HepG2 (cell line): Measurements from ENCODE around the gene ANKRD39. TPM values are rescaled to one million over a fixed set of nuclear protein-coding genes. Genes with fewer than 3 reads are reported as not detected.

Source experiments
- GTF3A ChIP-seq: sonication (generic); formaldehyde crosslinking; conservative IDR thresholded peaks from 2 replicates; pipeline ENCODE4 v1.4.0; 2020; ENCODE audit warnings: mild to moderate bottlenecking, missing genetic modification reagents
- HMG20A ChIP-seq: IDR thresholded peaks from 2 replicates; pipeline ENCODE4 v1.6.1; 2016; ENCODE audit warnings: borderline replicate concordance
- HMG20B ChIP-seq: conservative IDR thresholded peaks from 2 replicates; pipeline ENCODE4 v1.6.1; 2016; ENCODE audit warnings: missing genetic modification reagents, missing compliant biosample characterization
- HNF4G ChIP-seq, 2 experiments: sonication (generic) in 1 of 2; formaldehyde crosslinking in 1 of 2; IDR thresholded peaks; 2 replicates each; pipeline versions ENCODE4 v1.4.0 to v1.6.1; 2011 to 2020; ENCODE audit warnings: borderline replicate concordance in 2 of 2, low read depth in 2 of 2, mild to moderate bottlenecking in 2 of 2, low read length in 1 of 2, missing genetic modification reagents in 1 of 2, moderate library complexity in 1 of 2
- MIER3 ChIP-seq: IDR thresholded peaks from 2 replicates; pipeline ENCODE4 v1.6.1; 2016; ENCODE audit warnings: missing compliant biosample characterization, borderline replicate concordance
- MTA1 ChIP-seq: sonication (generic); formaldehyde crosslinking; IDR thresholded peaks from 2 replicates; pipeline ENCODE4 v1.4.0; 2020; ENCODE audit warnings: missing genetic modification reagents, mild to moderate bottlenecking, borderline replicate concordance
- TGIF2 ChIP-seq: IDR thresholded peaks from 2 replicates; pipeline ENCODE4 v1.6.1; 2016; ENCODE audit warnings: control low read depth, missing compliant biosample characterization
- ZNF263 ChIP-seq: sonication (generic); formaldehyde crosslinking; IDR thresholded peaks from 2 replicates; pipeline ENCODE4 v1.4.0; 2020; ENCODE audit warnings: missing genetic modification reagents
- ZNF598 ChIP-seq: sonication (generic); formaldehyde crosslinking; IDR thresholded peaks from 2 replicates; pipeline ENCODE4 v1.5.1; 2020; ENCODE audit warnings: mild to moderate bottlenecking, missing genetic modification reagents, borderline replicate concordance
- ZSCAN31 ChIP-seq: sonication (generic); formaldehyde crosslinking; IDR thresholded peaks from 2 replicates; pipeline ENCODE4 v1.5.0; 2020; ENCODE audit warnings: low read depth, mild to moderate bottlenecking, missing genetic modification reagents
- polyA plus RNA-seq, 8 experiments: library from polyadenylated mRNA; depleted of rRNA in 3 of 8; stranded (reverse) in 7 of 8; unstranded in 1 of 8; fragments of >200 nt; fragmentation: Illumina TruSeq in 4 of 8; extraction: Trizol in 4 of 8; gene quantifications; 2 replicates each; pipeline versions ENCODE4 v1.2.1 to v1.2.3, GENCODE V29; 2011 to 2016; ENCODE audit warnings: low read depth in 4 of 8, missing spikeins in 1 of 8, mixed read lengths in 1 of 8; ENCODE audit not compliant: insufficient read depth in 1 of 8
- total RNA-seq, 5 experiments: library from RNA; depleted of rRNA; stranded (reverse); fragments of >200 nt; fragmentation: Illumina TruSeq; extraction: Trizol; gene quantifications; 2 replicates each; pipeline ENCODE4 v1.2.3, GENCODE V29; 2016; ENCODE audit warnings: low read depth in 1 of 5
- TF ChIP-seq, protein P1 (sequence below), 2 experiments: fragments of 450-650 bp in 1 of 2; sonication (generic) in 1 of 2; formaldehyde crosslinking; IDR thresholded peaks; 2 replicates each; pipeline versions ENCODE4 v1.5.0 to v1.8.0; 2020 to 2022; ENCODE audit warnings: mild to moderate bottlenecking in 1 of 2, missing genetic modification reagents in 1 of 2
- TF ChIP-seq, protein P2 (sequence below): sonication (generic); formaldehyde crosslinking; IDR thresholded peaks from 2 replicates; pipeline ENCODE4 v1.5.0; 2020; ENCODE audit warnings: missing genetic modification reagents
- TF ChIP-seq, protein P3 (sequence below): sonication (generic); formaldehyde crosslinking; IDR thresholded peaks from 2 replicates; pipeline ENCODE4 v1.4.0; 2020; ENCODE audit warnings: missing genetic modification reagents
- TF ChIP-seq, protein P4 (sequence below), 2 experiments: sonication (generic) in 1 of 2; formaldehyde crosslinking in 1 of 2; IDR thresholded peaks; 2 replicates each; pipeline versions ENCODE4 v1.4.0 to v1.6.1; 2018 to 2020; ENCODE audit warnings: missing genetic modification reagents in 2 of 2, borderline replicate concordance in 1 of 2, low read depth in 1 of 2, mild to moderate bottlenecking in 1 of 2, missing biosample characterization in 1 of 2
- TF ChIP-seq, protein P5 (sequence below): IDR thresholded peaks from 2 replicates; pipeline ENCODE4 v1.6.1; 2016; ENCODE audit warnings: mild to moderate bottlenecking

ANKRD39 gene
- total and polyA plus RNA-seq, 2 of the 13 experiments (the other 11 are each of a cell fraction or from before 2014, with no cell fraction given): 23.2 to 24.8 TPM

DNA sequence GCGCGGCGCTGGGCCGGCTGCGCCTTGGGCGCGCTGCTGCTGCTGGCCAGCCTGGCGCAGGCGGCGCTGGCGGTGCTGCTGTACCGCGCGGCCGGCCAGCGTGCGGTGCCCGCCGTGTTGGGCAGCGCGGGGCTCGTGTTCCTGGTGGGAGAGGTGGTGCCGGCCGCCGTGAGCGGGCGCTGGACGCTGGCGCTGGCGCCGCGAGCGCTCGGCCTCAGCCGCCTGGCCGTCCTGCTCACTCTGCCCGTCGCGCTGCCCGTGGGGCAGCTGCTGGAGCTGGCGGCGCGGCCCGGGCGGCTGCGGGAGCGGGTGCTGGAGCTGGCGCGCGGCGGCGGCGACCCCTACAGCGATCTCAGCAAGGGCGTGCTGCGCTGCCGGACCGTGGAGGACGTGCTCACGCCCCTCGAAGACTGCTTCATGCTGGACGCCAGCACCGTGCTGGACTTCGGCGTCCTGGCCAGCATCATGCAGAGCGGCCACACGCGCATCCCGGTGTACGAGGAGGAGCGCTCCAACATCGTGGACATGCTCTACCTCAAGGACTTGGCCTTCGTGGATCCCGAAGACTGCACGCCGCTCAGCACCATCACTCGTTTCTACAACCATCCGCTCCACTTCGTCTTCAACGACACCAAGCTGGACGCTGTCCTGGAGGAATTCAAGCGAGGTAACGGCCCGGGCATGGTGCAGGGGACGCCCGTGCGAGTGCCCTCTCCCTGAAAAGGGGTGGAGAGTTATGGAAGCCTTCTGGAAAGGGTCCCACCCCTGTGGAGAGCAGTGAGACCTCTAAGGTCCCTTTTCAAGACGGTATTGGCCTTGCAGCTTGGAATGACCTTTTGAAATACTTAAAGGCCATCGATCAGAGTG, 40.7 kb downstream of the ANKRD39 start (continued):
- TF ChIP-seq, protein P1, sequence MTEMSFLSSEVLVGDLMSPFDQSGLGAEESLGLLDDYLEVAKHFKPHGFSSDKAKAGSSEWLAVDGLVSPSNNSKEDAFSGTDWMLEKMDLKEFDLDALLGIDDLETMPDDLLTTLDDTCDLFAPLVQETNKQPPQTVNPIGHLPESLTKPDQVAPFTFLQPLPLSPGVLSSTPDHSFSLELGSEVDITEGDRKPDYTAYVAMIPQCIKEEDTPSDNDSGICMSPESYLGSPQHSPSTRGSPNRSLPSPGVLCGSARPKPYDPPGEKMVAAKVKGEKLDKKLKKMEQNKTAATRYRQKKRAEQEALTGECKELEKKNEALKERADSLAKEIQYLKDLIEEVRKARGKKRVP (CRISPR knock-in tag; IDR thresholded peaks at IDR 0.05): no peak
- TF ChIP-seq HMG20A (no peak), MTA1 (peak; percentile 42; the same call in 1 of the 2 replicates), ZSCAN31 (CRISPR knock-in tag) (no peak), HNF4G (IDR thresholded peaks at IDR 0.05; ENCODE audit: borderline replicate concordance, low read depth, low read length) (no peak), HNF4G (CRISPR knock-in tag; IDR thresholded peaks at IDR 0.05; ENCODE audit: borderline replicate concordance, low read depth) (no peak), MIER3 (CRISPR knock-in tag) (0 out of 2 replicates have a peak, but pooled peaks have one; percentile 19), GTF3A (CRISPR knock-in tag) (no peak), ZNF263 (CRISPR knock-in tag) (peak; percentile 62), ZNF598 (CRISPR knock-in tag) (0 out of 2 replicates have a peak, but pooled peaks have one; percentile 17), TGIF2 (no peak), HMG20B (CRISPR knock-in tag) (no peak)
- TF ChIP-seq, protein P2, sequence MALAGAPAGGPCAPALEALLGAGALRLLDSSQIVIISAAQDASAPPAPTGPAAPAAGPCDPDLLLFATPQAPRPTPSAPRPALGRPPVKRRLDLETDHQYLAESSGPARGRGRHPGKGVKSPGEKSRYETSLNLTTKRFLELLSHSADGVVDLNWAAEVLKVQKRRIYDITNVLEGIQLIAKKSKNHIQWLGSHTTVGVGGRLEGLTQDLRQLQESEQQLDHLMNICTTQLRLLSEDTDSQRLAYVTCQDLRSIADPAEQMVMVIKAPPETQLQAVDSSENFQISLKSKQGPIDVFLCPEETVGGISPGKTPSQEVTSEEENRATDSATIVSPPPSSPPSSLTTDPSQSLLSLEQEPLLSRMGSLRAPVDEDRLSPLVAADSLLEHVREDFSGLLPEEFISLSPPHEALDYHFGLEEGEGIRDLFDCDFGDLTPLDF: no peak
- TF ChIP-seq, protein P3, sequence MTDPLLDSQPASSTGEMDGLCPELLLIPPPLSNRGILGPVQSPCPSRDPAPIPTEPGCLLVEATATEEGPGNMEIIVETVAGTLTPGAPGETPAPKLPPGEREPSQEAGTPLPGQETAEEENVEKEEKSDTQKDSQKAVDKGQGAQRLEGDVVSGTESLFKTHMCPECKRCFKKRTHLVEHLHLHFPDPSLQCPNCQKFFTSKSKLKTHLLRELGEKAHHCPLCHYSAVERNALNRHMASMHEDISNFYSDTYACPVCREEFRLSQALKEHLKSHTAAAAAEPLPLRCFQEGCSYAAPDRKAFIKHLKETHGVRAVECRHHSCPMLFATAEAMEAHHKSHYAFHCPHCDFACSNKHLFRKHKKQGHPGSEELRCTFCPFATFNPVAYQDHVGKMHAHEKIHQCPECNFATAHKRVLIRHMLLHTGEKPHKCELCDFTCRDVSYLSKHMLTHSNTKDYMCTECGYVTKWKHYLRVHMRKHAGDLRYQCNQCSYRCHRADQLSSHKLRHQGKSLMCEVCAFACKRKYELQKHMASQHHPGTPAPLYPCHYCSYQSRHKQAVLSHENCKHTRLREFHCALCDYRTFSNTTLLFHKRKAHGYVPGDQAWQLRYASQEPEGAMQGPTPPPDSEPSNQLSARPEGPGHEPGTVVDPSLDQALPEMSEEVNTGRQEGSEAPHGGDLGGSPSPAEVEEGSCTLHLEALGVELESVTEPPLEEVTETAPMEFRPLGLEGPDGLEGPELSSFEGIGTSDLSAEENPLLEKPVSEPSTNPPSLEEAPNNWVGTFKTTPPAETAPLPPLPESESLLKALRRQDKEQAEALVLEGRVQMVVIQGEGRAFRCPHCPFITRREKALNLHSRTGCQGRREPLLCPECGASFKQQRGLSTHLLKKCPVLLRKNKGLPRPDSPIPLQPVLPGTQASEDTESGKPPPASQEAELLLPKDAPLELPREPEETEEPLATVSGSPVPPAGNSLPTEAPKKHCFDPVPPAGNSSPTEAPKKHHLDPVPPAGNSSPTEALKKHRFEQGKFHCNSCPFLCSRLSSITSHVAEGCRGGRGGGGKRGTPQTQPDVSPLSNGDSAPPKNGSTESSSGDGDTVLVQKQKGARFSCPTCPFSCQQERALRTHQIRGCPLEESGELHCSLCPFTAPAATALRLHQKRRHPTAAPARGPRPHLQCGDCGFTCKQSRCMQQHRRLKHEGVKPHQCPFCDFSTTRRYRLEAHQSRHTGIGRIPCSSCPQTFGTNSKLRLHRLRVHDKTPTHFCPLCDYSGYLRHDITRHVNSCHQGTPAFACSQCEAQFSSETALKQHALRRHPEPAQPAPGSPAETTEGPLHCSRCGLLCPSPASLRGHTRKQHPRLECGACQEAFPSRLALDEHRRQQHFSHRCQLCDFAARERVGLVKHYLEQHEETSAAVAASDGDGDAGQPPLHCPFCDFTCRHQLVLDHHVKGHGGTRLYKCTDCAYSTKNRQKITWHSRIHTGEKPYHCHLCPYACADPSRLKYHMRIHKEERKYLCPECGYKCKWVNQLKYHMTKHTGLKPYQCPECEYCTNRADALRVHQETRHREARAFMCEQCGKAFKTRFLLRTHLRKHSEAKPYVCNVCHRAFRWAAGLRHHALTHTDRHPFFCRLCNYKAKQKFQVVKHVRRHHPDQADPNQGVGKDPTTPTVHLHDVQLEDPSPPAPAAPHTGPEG (CRISPR knock-in tag): no peak
- TF ChIP-seq, protein P4, sequence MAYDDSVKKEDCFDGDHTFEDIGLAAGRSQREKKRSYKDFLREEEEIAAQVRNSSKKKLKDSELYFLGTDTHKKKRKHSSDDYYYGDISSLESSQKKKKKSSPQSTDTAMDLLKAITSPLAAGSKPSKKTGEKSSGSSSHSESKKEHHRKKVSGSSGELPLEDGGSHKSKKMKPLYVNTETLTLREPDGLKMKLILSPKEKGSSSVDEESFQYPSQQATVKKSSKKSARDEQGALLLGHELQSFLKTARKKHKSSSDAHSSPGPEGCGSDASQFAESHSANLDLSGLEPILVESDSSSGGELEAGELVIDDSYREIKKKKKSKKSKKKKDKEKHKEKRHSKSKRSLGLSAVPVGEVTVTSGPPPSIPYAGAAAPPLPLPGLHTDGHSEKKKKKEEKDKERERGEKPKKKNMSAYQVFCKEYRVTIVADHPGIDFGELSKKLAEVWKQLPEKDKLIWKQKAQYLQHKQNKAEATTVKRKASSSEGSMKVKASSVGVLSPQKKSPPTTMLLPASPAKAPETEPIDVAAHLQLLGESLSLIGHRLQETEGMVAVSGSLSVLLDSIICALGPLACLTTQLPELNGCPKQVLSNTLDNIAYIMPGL (CRISPR knock-in tag; IDR thresholded peaks at IDR 0.05; ENCODE audit: borderline replicate concordance in 1 of 2, low read depth in 1 of 2): 0 out of 4 replicates have a peak, but pooled peaks of 1 of the 2 experiments have one; percentile 48
- TF ChIP-seq, protein P5, sequence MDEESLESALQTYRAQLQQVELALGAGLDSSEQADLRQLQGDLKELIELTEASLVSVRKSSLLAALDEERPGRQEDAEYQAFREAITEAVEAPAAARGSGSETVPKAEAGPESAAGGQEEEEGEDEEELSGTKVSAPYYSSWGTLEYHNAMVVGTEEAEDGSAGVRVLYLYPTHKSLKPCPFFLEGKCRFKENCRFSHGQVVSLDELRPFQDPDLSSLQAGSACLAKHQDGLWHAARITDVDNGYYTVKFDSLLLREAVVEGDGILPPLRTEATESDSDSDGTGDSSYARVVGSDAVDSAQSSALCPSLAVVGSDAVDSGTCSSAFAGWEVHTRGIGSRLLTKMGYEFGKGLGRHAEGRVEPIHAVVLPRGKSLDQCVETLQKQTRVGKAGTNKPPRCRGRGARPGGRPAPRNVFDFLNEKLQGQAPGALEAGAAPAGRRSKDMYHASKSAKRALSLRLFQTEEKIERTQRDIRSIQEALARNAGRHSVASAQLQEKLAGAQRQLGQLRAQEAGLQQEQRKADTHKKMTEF: no peak
